SJSA1 (cell line): Measurements from ENCODE around the gene DPYD. TPM values are rescaled to one million over a fixed set of nuclear protein-coding genes. Genes with fewer than 3 reads are reported as not detected.
A peak's percentile ranks its signal among the peaks of the same experiment; 100 is the strongest.
"Not testable (repeated sequence)": the region's sequence is repeated elsewhere in the genome, so short reads cannot be mapped to it uniquely, and the experiment has no call there.

Source experiments
- DNase-seq, 2 experiments: peaks; one replicate each; pipeline ENCODE4 v3.0.0-alpha.2; 2015 to 2020; ENCODE audit warnings: low spot score in 2 of 2, low read depth in 1 of 2
- H3K27ac ChIP-seq: fragments of 250-450 bp; sonication (Bioruptor Pico); 2 replicates; pipeline ENCODE4 v1.5.1; 2020; ENCODE audit warnings: mild to moderate bottlenecking, moderate library complexity
- H3K27me3 ChIP-seq: fragments of 250-450 bp; sonication (Bioruptor Pico); replicated peaks from 2 replicates; pipeline ENCODE4 v1.5.1; 2020; ENCODE audit warnings: mild to moderate bottlenecking, moderate library complexity
- H3K36me3 ChIP-seq: fragments of 250-450 bp; sonication (Bioruptor Pico); 2 replicates; pipeline ENCODE4 v1.5.1; 2020; ENCODE audit warnings: mild to moderate bottlenecking
- H3K4me1 ChIP-seq: fragments of 250-450 bp; sonication (Bioruptor Pico); replicated peaks from 2 replicates; pipeline ENCODE4 v1.6.1; 2021; ENCODE audit warnings: mild to moderate bottlenecking
- H3K4me3 ChIP-seq: fragments of 250-450 bp; sonication (Bioruptor Pico); 2 replicates; pipeline ENCODE4 v1.5.1; 2020; ENCODE audit warnings: mild to moderate bottlenecking
- H3K9me3 ChIP-seq: fragments of 250-450 bp; sonication (Bioruptor Pico); replicated peaks from 2 replicates; pipeline ENCODE4 v1.5.1; 2020; ENCODE audit warnings: mild to moderate bottlenecking
- total RNA-seq: library from RNA; depleted of rRNA; stranded (reverse); fragments of >200 nt; shearing (Covaris generic); gene quantifications from 2 replicates; pipeline ENCODE4 v1.2.3, GENCODE V29; 2014

Gene DPYD
- total RNA-seq, 1 experiment from 2014 or later: 31.4 TPM

GRCh38 chr1:97262842-97263241 is 658.0 kb downstream of the DPYD start:
- no peaks in the 10 kb centered on the region for H3K9me3 ChIP-seq
- H3K27ac ChIP-seq: no peak overlapping the region
- H3K27me3 ChIP-seq: no peaks in the 10 kb centered on the region
- no peaks in the 10 kb centered on the region for H3K36me3 ChIP-seq
- DNase-seq: no peak
- no peaks in the 10 kb centered on the region for H3K4me1 ChIP-seq
- no peak overlapping the region for H3K4me3 ChIP-seq

- H3K27me3 ChIP-seq: no peaks in the 10 kb centered on the region
- H3K4me1 ChIP-seq: no peaks in the 10 kb centered on the region
- no peaks in the 10 kb centered on the region for H3K9me3 ChIP-seq
- H3K4me3 ChIP-seq: no peak overlapping the region
- H3K27ac ChIP-seq: no peak overlapping the region
- no peaks in the 10 kb centered on the region for H3K36me3 ChIP-seq
- no peak for DNase-seq
Observed at GRCh38 chr1:97258597-97258996, 662.2 kb downstream of the DPYD start.

GRCh38 chr1:97254731-97255463 is 665.9 kb downstream of the DPYD start:
- no peak for DNase-seq
- Histone ChIP-seq H3K36me3 (no peaks in the 10 kb centered on the region), H3K27me3 (no peaks in the 10 kb centered on the region)

GRCh38 chr1:97252925-97253324 is 667.9 kb downstream of the DPYD start:
- Histone ChIP-seq H3K4me3 (no peak overlapping the region), H3K36me3 (no peaks in the 10 kb centered on the region), H3K9me3 (no peaks in the 10 kb centered on the region), H3K4me1 (no peaks in the 10 kb centered on the region), H3K27me3 (no peaks in the 10 kb centered on the region), H3K27ac (no peak overlapping the region)
- DNase-seq: no peak

More at GRCh38 chr1:97254731-97255463, 665.9 kb downstream of the DPYD start:
- Histone ChIP-seq H3K9me3 (no peaks in the 10 kb centered on the region), H3K4me3 (no peak overlapping the region), H3K27ac (no peak overlapping the region), H3K4me1 (no peaks in the 10 kb centered on the region)

DNA sequence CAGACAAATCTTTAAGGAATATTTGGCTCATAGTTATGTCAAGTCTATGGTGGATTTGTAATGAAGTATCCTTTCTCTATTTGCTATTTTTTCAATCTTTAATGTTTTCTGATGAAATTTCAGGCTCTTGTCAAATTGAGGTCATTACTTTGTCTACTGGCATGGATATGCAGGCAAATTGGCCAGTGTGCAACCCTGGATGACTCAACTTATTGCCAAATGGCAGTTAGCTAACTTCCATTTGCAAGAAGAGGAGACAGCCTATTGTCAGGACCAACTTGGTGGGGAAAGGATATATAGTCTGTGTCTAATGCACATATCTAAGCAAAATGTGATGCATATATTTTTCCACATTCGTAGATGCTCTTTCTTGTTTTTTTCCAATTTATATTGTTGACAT is 668.8 kb downstream of the DPYD start:
- no peaks in the 10 kb centered on the region for H3K27me3 ChIP-seq
- H3K4me3 ChIP-seq: no peak overlapping the region
- no peaks in the 10 kb centered on the region for H3K36me3 ChIP-seq
- H3K27ac ChIP-seq: no peak overlapping the region
- DNase-seq: no peak
- no peaks in the 10 kb centered on the region for H3K9me3 ChIP-seq
- H3K4me1 ChIP-seq: no peaks in the 10 kb centered on the region

GRCh38 chr1:97247196-97247595 is 673.6 kb downstream of the DPYD start:
- Histone ChIP-seq H3K27ac (no peak overlapping the region), H3K27me3 (no peaks in the 10 kb centered on the region), H3K4me3 (no peak overlapping the region), H3K4me1 (peaks cover 3% of the 10 kb centered on the region), H3K36me3 (no peaks in the 10 kb centered on the region), H3K9me3 (no peaks in the 10 kb centered on the region)
- no peak for DNase-seq

GRCh38 chr1:97245682-97246081 is 675.2 kb downstream of the DPYD start:
- H3K4me3 ChIP-seq: no peak overlapping the region
- no peaks in the 10 kb centered on the region for H3K36me3 ChIP-seq
- H3K27ac ChIP-seq: no peak overlapping the region
- H3K9me3 ChIP-seq: no peaks in the 10 kb centered on the region
- peaks cover 3% of the 10 kb centered on the region for H3K4me1 ChIP-seq
- DNase-seq: peak in 1 of 2 experiments; percentile 19
- no peaks in the 10 kb centered on the region for H3K27me3 ChIP-seq

DNA sequence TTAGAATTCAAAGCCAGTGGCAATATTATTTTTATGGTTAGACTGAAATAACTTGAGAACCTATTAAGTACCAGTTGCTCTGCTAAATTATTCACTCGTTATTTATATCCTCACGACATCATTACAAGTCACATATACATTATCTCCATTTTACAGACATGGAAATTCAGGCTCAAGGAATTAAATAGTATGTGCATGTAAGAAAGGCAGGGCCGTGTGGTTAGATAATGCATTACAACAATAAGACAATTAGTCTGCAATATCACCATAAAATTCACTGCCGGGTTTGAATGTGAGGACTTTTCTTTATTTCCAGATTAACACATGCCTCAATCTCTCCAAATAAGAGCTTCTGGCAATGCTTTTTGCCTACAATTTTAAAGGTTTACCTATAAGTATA is 675.8 kb downstream of the DPYD start:
- no peak overlapping the region for H3K27ac ChIP-seq
- H3K27me3 ChIP-seq: no peaks in the 10 kb centered on the region
- no peak overlapping the region for H3K4me3 ChIP-seq
- H3K4me1 ChIP-seq: peaks cover 3% of the 10 kb centered on the region
- peak in 1 of 2 experiments; percentile 8 for DNase-seq
- H3K9me3 ChIP-seq: no peaks in the 10 kb centered on the region
- H3K36me3 ChIP-seq: no peaks in the 10 kb centered on the region

GRCh38 chr1:97243973-97244560 is 676.8 kb downstream of the DPYD start:
- no peaks in the 10 kb centered on the region for H3K36me3 ChIP-seq
- no peak overlapping the region for H3K27ac ChIP-seq
- H3K27me3 ChIP-seq: no peaks in the 10 kb centered on the region
- no peak overlapping the region for H3K4me3 ChIP-seq
- peaks cover 3% of the 10 kb centered on the region for H3K4me1 ChIP-seq
- no peaks in the 10 kb centered on the region for H3K9me3 ChIP-seq
- peak in 1 of 2 experiments; percentile 3 for DNase-seq

DNA sequence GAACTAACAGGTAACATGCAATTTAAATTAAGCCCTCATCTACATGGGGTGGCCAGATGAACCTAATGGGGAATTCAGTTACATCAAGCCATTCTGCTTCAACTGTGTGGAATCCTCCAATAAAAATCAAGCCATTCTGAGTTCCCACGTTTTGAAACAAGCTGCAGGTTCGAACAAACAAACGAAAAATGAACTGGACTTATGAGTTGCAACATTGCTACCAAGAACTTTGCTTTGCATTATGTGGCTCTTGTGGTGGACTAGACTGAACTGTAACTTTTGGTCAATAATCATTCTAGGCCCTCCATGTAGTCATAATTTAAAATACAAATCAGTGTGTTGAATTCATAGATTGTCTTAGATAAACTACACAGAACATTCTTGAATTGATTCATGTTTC is 682.0 kb downstream of the DPYD start:
- Histone ChIP-seq H3K4me3 (no peak overlapping the region), H3K27ac (no peak overlapping the region), H3K9me3 (no peaks in the 10 kb centered on the region), H3K27me3 (no peaks in the 10 kb centered on the region), H3K36me3 (no peaks in the 10 kb centered on the region), H3K4me1 (no peaks in the 10 kb centered on the region)
- DNase-seq: no peak

DNA sequence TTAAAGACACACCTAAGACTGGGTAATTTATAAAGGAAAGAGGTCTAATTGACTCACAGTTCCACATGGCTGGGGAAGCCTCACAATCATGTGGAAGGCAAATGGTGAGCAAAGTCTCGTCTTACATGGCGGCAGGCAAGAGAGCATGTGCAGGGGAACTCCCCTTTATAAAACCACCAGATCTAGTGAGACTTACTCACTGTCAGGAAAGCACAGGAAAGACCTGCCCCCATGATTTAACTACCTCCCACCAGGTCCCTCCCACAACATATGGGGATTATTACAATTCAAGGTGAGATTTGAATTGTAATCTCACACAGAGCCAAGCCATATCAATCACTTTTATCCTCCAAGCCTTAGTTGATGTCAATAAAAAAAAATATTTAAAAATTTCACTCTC is 689.5 kb downstream of the DPYD start:
- H3K27me3 ChIP-seq, H3K4me3 ChIP-seq, H3K36me3 ChIP-seq, H3K4me1 ChIP-seq, H3K9me3 ChIP-seq, DNase-seq, H3K27ac ChIP-seq: not testable (repeated sequence)

DNA sequence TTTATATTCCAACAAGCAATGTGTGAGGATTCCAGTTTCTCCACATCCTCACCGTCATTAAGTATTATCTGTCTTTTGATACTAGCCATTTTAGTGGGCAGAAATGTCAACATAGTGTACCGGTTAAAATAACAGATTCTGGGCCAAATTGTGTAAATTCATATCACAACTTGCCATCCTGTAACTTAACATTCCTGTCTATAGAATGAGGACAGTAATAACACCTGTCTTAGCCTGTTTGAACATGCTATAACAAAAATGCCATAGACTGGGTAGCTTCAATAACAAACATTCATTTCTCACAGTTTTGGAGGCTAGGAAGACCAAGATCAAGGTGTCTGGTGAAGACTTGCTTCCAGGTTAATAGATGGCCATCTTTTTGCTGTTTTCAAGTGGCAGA is 708.2 kb downstream of the DPYD start:
- Histone ChIP-seq H3K4me3 (no peak overlapping the region), H3K4me1 (no peaks in the 10 kb centered on the region), H3K9me3 (no peaks in the 10 kb centered on the region), H3K36me3 (no peaks in the 10 kb centered on the region), H3K27me3 (no peaks in the 10 kb centered on the region), H3K27ac (no peak overlapping the region)
- no peak for DNase-seq

- Histone ChIP-seq H3K4me3 (no peak overlapping the region), H3K4me1 (no peaks in the 10 kb centered on the region), H3K27me3 (no peaks in the 10 kb centered on the region), H3K9me3 (no peaks in the 10 kb centered on the region), H3K36me3 (no peaks in the 10 kb centered on the region), H3K27ac (no peak overlapping the region)
- no peak for DNase-seq
Observed at GRCh38 chr1:97210307-97210706, 710.5 kb downstream of the DPYD start.

DNA sequence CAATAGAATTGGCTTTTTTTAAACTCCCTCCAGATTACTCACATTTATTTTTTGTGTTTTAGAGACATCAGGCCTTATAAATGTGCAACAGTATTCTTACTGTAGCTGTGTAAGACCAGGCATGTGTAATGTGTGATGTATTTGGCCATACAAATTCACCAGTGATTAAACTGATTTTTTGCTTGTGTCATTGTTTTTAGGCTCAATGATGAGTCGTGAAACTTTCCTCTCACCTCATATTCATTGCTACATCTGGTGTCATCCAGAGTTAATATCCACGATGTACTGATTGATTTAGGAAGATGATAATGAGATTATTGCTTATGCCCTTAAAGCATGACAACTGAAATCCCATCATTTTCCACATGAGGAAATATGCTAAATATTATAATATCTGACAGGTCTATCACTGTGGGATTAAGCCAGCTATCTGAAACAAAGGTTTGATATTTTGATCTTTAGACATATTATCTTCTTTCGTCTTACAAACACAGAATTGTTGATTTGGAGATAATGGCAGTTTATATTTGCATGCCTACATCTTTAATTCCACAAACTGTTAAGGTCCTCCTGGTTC is 711.4 kb downstream of the DPYD start:
- Histone ChIP-seq H3K4me1 (peaks cover 7% of the 10 kb centered on the region), H3K9me3 (no peaks in the 10 kb centered on the region)
- DNase-seq: no peak

More for the DNA sequence above, 711.4 kb downstream of the DPYD start:
- Histone ChIP-seq H3K27ac (no peak overlapping the region), H3K4me3 (no peak overlapping the region), H3K36me3 (no peaks in the 10 kb centered on the region), H3K27me3 (no peaks in the 10 kb centered on the region)
